Transverse colon (tissue), 4 donors: ENCODE data around the gene AGAP1.

Experiments
- EP300 ChIP-seq: sonication (generic); formaldehyde crosslinking; IDR thresholded peaks from one replicate; pipeline ENCODE4 v1.6.1; 2017; ENCODE audit warnings: antibody characterized with exemption, low read depth
- POLR2A ChIP-seq: fragments of 450-650 bp; IDR thresholded peaks from one replicate; pipeline ENCODE4 v1.6.1; 2016; ENCODE audit warnings: antibody characterized with exemption, mild to moderate bottlenecking, moderate library complexity
- POLR2AphosphoS5 ChIP-seq, 3 donors: sonication (generic); formaldehyde crosslinking; IDR thresholded peaks; one replicate each; pipeline ENCODE4 v1.6.1; 2016; ENCODE audit warnings: antibody characterized with exemption in 3 of 3
- TF ChIP-seq, protein P1 (sequence below), 5 experiments: fragments of 200-600 bp in 3 of 5; fragments of 450-650 bp in 2 of 5; sonication (generic) in 3 of 5; IDR thresholded peaks; 1 replicate in 2 of 5; 2 replicates in 3 of 5; pipeline ENCODE4 v1.5.1; 2016 to 2017; ENCODE audit warnings: antibody characterized with exemption in 5 of 5, inconsistent platforms in 3 of 5, mild to moderate bottlenecking in 2 of 5, moderate library complexity in 1 of 5

DNA sequence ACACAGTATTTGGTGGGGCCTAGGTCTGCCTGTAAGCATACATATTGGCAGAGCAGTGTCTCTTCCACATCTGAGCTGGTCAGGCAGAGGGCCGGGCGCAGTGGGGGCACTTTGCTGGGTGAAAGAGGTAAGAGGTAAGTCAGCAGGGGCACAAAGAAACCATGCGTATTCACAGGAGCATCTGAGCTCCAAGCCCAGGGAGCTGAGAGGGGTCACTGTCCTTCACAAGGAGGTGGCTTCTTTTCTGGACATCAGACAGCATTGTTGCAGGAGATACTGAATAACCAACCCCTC, 201.7 kb downstream of the AGAP1 start:
- TF ChIP-seq, protein P1, sequence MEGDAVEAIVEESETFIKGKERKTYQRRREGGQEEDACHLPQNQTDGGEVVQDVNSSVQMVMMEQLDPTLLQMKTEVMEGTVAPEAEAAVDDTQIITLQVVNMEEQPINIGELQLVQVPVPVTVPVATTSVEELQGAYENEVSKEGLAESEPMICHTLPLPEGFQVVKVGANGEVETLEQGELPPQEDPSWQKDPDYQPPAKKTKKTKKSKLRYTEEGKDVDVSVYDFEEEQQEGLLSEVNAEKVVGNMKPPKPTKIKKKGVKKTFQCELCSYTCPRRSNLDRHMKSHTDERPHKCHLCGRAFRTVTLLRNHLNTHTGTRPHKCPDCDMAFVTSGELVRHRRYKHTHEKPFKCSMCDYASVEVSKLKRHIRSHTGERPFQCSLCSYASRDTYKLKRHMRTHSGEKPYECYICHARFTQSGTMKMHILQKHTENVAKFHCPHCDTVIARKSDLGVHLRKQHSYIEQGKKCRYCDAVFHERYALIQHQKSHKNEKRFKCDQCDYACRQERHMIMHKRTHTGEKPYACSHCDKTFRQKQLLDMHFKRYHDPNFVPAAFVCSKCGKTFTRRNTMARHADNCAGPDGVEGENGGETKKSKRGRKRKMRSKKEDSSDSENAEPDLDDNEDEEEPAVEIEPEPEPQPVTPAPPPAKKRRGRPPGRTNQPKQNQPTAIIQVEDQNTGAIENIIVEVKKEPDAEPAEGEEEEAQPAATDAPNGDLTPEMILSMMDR (IDR thresholded peaks at IDR 0.05) = no peak
- TF ChIP-seq POLR2A = no peak
- no peak for TF ChIP-seq POLR2AphosphoS5 (IDR thresholded peaks at IDR 0.05)
- TF ChIP-seq EP300 = no peak
